Nephron (organoid): ENCODE measurements around the gene RAET1E.
"Not testable (repeated sequence)": the region's sequence is repeated elsewhere in the genome, so short reads cannot be mapped to it uniquely, and the experiment has no call there.

Experiments
- H3K27ac Mint-ChIP-seq, 3 experiments: 2 replicates each; pipeline ENCODE4 v1.8.0; 2020; ENCODE audit warnings: mixed read lengths in 3 of 3, mild to moderate bottlenecking in 2 of 3, moderate library complexity in 1 of 3
- H3K27me3 Mint-ChIP-seq: 2 replicates; pipeline ENCODE4 v1.8.0; 2021; ENCODE audit warnings: low read depth, mild to moderate bottlenecking, moderate library complexity, mixed read lengths
- H3K36me3 Mint-ChIP-seq: 2 replicates; pipeline ENCODE4 v1.8.0; 2020; ENCODE audit warnings: low read depth, mixed read lengths
- H3K4me1 Mint-ChIP-seq: 2 replicates; pipeline ENCODE4 v1.8.0; 2020; ENCODE audit warnings: mixed read lengths
- H3K4me3 Mint-ChIP-seq, 3 experiments: 2 replicates each; pipeline ENCODE4 v1.8.0; 2020; ENCODE audit warnings: mild to moderate bottlenecking in 3 of 3, mixed read lengths in 3 of 3, moderate library complexity in 2 of 3
- H3K9me3 Mint-ChIP-seq: 2 replicates; pipeline ENCODE4 v1.8.0; 2020; ENCODE audit warnings: mixed read lengths
- CTCF ChIP-seq, 3 experiments: fragments of 200-600 bp; sonication (generic); IDR thresholded peaks; one replicate each; pipeline ENCODE4 v1.5.0; 2021; ENCODE audit warnings: antibody characterized with exemption in 3 of 3; ENCODE audit not compliant: unreplicated experiment in 3 of 3

The RAET1E gene

GRCh38 chr6:149910721-149911151 is 12.8 kb upstream of the RAET1E start:
- H3K36me3 Mint-ChIP-seq = no peaks in the 10 kb centered on the region
- H3K9me3 Mint-ChIP-seq = peaks cover 19% of the 10 kb centered on the region
- H3K27ac Mint-ChIP-seq = no peak overlapping the region
- no peaks in the 10 kb centered on the region for H3K4me1 Mint-ChIP-seq
- no peak overlapping the region for H3K4me3 Mint-ChIP-seq
- no peak for TF ChIP-seq CTCF (IDR thresholded peaks at IDR 0.05; ENCODE audit: unreplicated experiment in 3 of 3)
- peaks cover 51% of the 10 kb centered on the region for H3K27me3 Mint-ChIP-seq

DNA sequence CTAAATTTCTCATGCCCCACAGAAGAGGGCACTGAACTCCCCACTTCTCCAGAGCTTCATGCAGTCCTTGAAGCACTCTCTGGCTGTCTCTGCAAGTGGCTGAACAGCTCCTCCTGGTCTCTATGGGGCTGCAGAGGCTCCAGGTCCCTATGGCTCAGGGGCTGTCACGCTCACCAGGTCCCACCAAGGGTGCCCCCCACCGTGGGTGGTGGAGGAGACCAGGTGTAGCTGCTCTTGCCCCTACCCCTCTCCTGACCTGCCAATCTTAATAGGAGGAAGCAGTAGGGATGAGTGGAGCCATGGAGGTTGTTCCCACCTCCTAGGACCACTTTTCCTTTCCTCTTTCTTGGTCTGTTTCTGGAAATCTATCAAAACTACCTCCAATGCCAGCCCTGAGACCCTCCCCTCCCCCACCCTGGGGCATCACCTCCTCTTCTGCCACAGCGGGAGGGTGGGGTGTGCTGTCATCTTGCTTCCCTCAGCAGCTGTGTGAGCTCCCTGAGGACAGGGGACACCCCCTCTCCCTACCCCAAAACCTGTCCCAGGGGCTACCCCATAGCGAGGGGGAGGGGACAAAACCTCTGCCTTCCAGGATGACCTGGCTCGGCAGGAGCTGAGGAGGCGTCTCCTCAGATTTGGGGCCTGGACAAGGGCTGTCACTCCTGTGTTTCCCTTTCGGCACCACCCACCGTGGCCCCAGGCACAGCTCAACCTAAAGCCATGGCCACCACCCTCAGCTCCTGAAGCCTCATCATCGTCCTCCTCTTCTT is 12.0 kb upstream of the RAET1E start:
- H3K27me3 Mint-ChIP-seq = peaks cover 53% of the 10 kb centered on the region
- H3K9me3 Mint-ChIP-seq = peaks cover 19% of the 10 kb centered on the region
- H3K36me3 Mint-ChIP-seq = no peaks in the 10 kb centered on the region

GRCh38 chr6:149908480-149908879 is 10.6 kb upstream of the RAET1E start:
- peaks cover 45% of the 10 kb centered on the region for H3K27me3 Mint-ChIP-seq
- peaks cover 19% of the 10 kb centered on the region for H3K9me3 Mint-ChIP-seq
- not testable (repeated sequence) for H3K36me3 Mint-ChIP-seq, H3K27ac Mint-ChIP-seq, H3K4me1 Mint-ChIP-seq, H3K4me3 Mint-ChIP-seq

More for the DNA sequence above, 12.0 kb upstream of the RAET1E start:
- H3K4me1 Mint-ChIP-seq = no peaks in the 10 kb centered on the region
- H3K27ac Mint-ChIP-seq = no peak overlapping the region
- no peak for TF ChIP-seq CTCF (IDR thresholded peaks at IDR 0.05; ENCODE audit: unreplicated experiment in 3 of 3)
- H3K4me3 Mint-ChIP-seq = no peak overlapping the region

DNA sequence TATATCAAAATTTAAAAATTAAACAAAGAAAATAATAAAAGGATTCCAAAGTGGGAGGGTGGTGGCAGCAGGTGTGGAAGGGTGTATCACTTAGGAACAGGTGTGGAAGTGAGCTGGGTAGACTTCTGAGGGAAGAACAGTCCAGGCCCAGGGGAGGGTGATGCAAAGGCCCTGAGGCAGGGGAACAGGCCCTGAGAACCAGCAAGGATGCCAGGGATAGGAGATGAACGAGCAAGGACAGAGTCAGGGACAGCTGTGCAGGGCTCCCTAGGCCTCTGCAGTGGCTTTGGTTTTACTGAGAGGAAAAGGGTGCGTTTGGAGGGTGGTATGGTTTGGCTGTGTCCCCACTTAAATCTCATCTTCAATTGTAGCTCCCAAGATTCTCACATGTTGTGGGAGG is 9.4 kb upstream of the RAET1E start:
- TF ChIP-seq CTCF (IDR thresholded peaks at IDR 0.05; ENCODE audit: unreplicated experiment in 3 of 3) = no peak
- H3K9me3 Mint-ChIP-seq = peaks cover 15% of the 10 kb centered on the region
- H3K36me3 Mint-ChIP-seq = no peaks in the 10 kb centered on the region
- no peaks in the 10 kb centered on the region for H3K4me1 Mint-ChIP-seq
- peaks cover 35% of the 10 kb centered on the region for H3K27me3 Mint-ChIP-seq
- no peak overlapping the region for H3K4me3 Mint-ChIP-seq
- no peak overlapping the region for H3K27ac Mint-ChIP-seq

DNA sequence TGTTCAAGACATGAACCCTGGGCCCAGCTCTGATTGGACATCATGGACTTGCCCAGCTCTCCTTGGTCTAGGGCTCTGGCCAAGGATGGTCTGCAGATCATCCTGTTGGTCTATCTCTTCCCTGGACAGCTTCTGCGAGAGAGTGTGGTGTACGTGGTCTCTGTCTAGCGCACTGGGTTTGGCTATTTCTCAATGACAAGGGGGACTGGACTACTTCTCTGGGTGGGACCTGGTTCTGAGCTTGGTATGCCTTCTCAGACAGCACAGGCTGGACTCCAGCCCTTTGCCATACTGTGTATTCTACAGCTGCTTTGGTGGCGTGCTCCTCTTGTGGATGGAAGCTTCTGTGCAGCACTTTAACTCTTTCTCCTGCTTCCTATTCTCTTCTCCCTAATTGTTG is 8.5 kb upstream of the RAET1E start:
- Mint-ChIP-seq H3K36me3 (no peaks in the 10 kb centered on the region), H3K4me1 (no peaks in the 10 kb centered on the region), H3K9me3 (peaks cover 15% of the 10 kb centered on the region), H3K27ac (no peak overlapping the region), H3K4me3 (no peak overlapping the region), H3K27me3 (peaks cover 38% of the 10 kb centered on the region)
- no peak for TF ChIP-seq CTCF (IDR thresholded peaks at IDR 0.05; ENCODE audit: unreplicated experiment in 3 of 3)

DNA sequence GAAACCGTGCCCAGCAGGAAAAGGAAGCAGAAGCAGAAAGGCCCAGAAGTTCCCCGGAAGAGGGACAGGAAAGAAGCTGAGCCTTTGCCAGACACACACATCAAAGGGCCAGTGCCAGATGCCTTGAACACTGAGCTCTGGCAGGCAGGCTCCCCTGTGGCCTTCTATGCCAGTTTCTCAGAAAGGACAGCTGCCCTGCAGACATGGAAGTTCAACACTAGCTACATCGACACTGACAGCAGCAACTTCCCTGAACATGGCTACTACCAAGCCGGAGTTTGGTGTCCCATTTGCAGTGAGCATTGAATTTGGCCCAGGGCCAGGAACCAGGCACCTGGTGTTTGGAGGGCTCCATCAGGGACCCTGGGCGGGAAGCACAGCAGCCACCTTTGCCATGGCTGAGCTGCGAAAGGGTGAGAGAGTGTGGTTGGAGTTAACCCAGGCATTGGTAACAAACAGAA is 8.0 kb upstream of the RAET1E start:
- H3K4me3 Mint-ChIP-seq = no peak overlapping the region
- H3K9me3 Mint-ChIP-seq = peaks cover 15% of the 10 kb centered on the region
- no peaks in the 10 kb centered on the region for H3K4me1 Mint-ChIP-seq
- no peak for TF ChIP-seq CTCF (IDR thresholded peaks at IDR 0.05; ENCODE audit: unreplicated experiment in 3 of 3)
- H3K36me3 Mint-ChIP-seq = no peaks in the 10 kb centered on the region
- no peak overlapping the region for H3K27ac Mint-ChIP-seq
- peaks cover 37% of the 10 kb centered on the region for H3K27me3 Mint-ChIP-seq
